ENCODE data around the gene PEX11A.

DNA sequence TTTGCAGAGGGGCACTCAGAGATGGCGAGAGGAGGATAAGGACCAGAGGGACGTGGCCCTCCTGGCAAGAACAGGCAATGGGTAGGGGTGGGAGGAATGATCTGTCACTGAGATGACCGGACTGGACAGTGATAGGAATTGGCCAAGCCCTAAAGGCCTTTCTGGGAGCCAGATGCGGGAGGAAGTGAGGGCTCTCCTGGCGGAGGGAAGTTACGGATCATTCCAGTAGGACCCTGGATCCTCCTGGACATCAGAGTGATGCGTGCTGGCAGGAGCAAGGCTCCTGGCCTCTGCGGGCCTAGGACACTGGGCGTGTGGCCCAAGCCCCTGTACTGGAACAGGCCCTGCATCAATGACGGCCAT lies 58.7 kb downstream of the PEX11A start:
- TF ChIP-seq POLR2A (IDR thresholded peaks at IDR 0.05; ENCODE audit: low read length), result no peak
- TF ChIP-seq EP300 (IDR thresholded peaks at IDR 0.05), result no peak
